GM23338 (cell line): ENCODE data around the gene PLCL1. TPM values are rescaled to one million over a fixed set of nuclear protein-coding genes. Genes with fewer than 3 reads are reported as not detected.

Experiments used
- ATAC-seq: fragments of 200-7000 bp; cut with Tn5 transposase; 3 replicates; pipeline ENCODE4 v1.9.1; 2020
- DNase-seq: peaks from one replicate; pipeline ENCODE4 v3.0.0-alpha.2; 2015; ENCODE audit warnings: low spot score
- H2AFZ ChIP-seq: fragments of 200-600 bp; sonication (generic); 2 replicates; pipeline ENCODE4 v1.8.0; 2016; ENCODE audit warnings: antibody characterized with exemption, mild to moderate bottlenecking, moderate library complexity
- H3F3A ChIP-seq: fragments of 200-600 bp; sonication (generic); replicated peaks from 2 replicates; pipeline ENCODE4 v1.8.0; 2017; ENCODE audit warnings: antibody characterized with exemption, mixed run types, low read depth
- H3K27ac ChIP-seq: fragments of 200-600 bp; sonication (generic); 2 replicates; pipeline ENCODE4 v1.6.1; 2016; ENCODE audit warnings: low read depth
- H3K27me3 ChIP-seq: fragments of 200-600 bp; sonication (generic); 2 replicates; pipeline ENCODE4 v1.8.0; 2016; ENCODE audit warnings: mild to moderate bottlenecking, mixed run types, moderate library complexity; ENCODE audit not compliant: insufficient read depth
- H3K36me3 ChIP-seq: fragments of 200-600 bp; sonication (generic); 2 replicates; pipeline ENCODE4 v1.8.0; 2016; ENCODE audit warnings: mild to moderate bottlenecking; ENCODE audit not compliant: insufficient read depth
- H3K4me1 ChIP-seq: fragments of 200-600 bp; sonication (generic); 2 replicates; pipeline ENCODE4 v1.8.0; 2016; ENCODE audit warnings: mild to moderate bottlenecking, moderate library complexity; ENCODE audit not compliant: insufficient read depth
- H3K4me2 ChIP-seq: fragments of 200-600 bp; sonication (generic); 2 replicates; pipeline ENCODE4 v1.7.1; 2017; ENCODE audit warnings: mixed run types
- H3K4me3 ChIP-seq: fragments of 200-600 bp; sonication (generic); 2 replicates; pipeline ENCODE4 v1.6.1; 2016; ENCODE audit warnings: mixed run types
- H3K79me2 ChIP-seq: fragments of 200-600 bp; sonication (generic); replicated peaks from 2 replicates; pipeline ENCODE4 v1.8.0; 2017; ENCODE audit warnings: mild to moderate bottlenecking; ENCODE audit not compliant: insufficient read depth
- H3K9me2 ChIP-seq: fragments of 200-600 bp; sonication (generic); 2 replicates; pipeline ENCODE4 v1.8.0; 2017; ENCODE audit not compliant: insufficient read depth
- H4K20me1 ChIP-seq: fragments of 200-600 bp; sonication (generic); replicated peaks from 2 replicates; pipeline ENCODE4 v1.8.0; 2017; ENCODE audit warnings: mild to moderate bottlenecking; ENCODE audit not compliant: insufficient read depth
- H3K27ac Mint-ChIP-seq: 2 replicates; pipeline ENCODE4 v1.8.0; 2020; ENCODE audit warnings: inconsistent platforms, mild to moderate bottlenecking, moderate library complexity, mixed read lengths
- H3K27me3 Mint-ChIP-seq: 3 replicates; pipeline ENCODE4 v1.8.0; 2022; ENCODE audit warnings: low read depth, mild to moderate bottlenecking, moderate library complexity, mixed read lengths, inconsistent platforms; ENCODE audit not compliant: insufficient read depth, poor library complexity
- H3K36me3 Mint-ChIP-seq: 3 replicates; pipeline ENCODE4 v1.8.0; 2021; ENCODE audit warnings: low read depth, mild to moderate bottlenecking, inconsistent platforms, moderate library complexity, mixed read lengths
- H3K4me1 Mint-ChIP-seq: 3 replicates; pipeline ENCODE4 v1.8.0; 2020; ENCODE audit warnings: mild to moderate bottlenecking, inconsistent platforms, mixed read lengths
- H3K4me3 Mint-ChIP-seq: 3 replicates; pipeline ENCODE4 v1.8.0; 2021; ENCODE audit warnings: moderate library complexity, mild to moderate bottlenecking, inconsistent platforms, mixed read lengths
- H3K9me3 Mint-ChIP-seq: 3 replicates; pipeline ENCODE4 v1.8.0; 2020; ENCODE audit warnings: moderate library complexity, mild to moderate bottlenecking, inconsistent platforms, mixed read lengths
- CREB1 ChIP-seq: fragments of 250-450 bp; sonication (Bioruptor Pico); IDR thresholded peaks from 2 replicates; pipeline ENCODE4 v1.5.0; 2020; ENCODE audit warnings: low read depth, mild to moderate bottlenecking, moderate library complexity
- EZH2 ChIP-seq: fragments of 200-600 bp; sonication (generic); IDR thresholded peaks from one replicate; pipeline ENCODE4 v1.8.0; 2017; ENCODE audit warnings: antibody characterized with exemption, mild to moderate bottlenecking, low read depth; ENCODE audit not compliant: unreplicated experiment
- EZH2phosphoT487 ChIP-seq: fragments of 200-600 bp; sonication (generic); IDR thresholded peaks from one replicate; pipeline ENCODE4 v1.8.1; 2018; ENCODE audit warnings: antibody characterized with exemption; ENCODE audit not compliant: unreplicated experiment
- JUNB ChIP-seq: IDR thresholded peaks from one replicate; pipeline ENCODE4 v1.6.1; 2016; ENCODE audit warnings: antibody characterized with exemption; ENCODE audit not compliant: unreplicated experiment
- POLR2AphosphoS5 ChIP-seq: IDR thresholded peaks from 2 replicates; pipeline ENCODE4 v1.6.1; 2016; ENCODE audit warnings: antibody characterized with exemption, low read depth
- STAT1 ChIP-seq: IDR thresholded peaks from one replicate; pipeline ENCODE4 v1.6.1; 2016; ENCODE audit warnings: antibody characterized with exemption; ENCODE audit not compliant: unreplicated experiment
- ZNF114 ChIP-seq: fragments of 250-450 bp; sonication (Bioruptor Pico); IDR thresholded peaks from 2 replicates; pipeline ENCODE4 v1.5.0; 2020; ENCODE audit warnings: mild to moderate bottlenecking, moderate library complexity
- ZNF331 ChIP-seq: fragments of 250-450 bp; sonication (Bioruptor Pico); IDR thresholded peaks from 2 replicates; pipeline ENCODE4 v1.5.0; 2020; ENCODE audit warnings: low read depth, mild to moderate bottlenecking, moderate library complexity
- polyA plus RNA-seq: library from polyadenylated mRNA; unstranded; fragments of >200 nt; fragmentation: Nextera tagmentation; extraction: Ambion mirVana; gene quantifications from 2 replicates; pipeline ENCODE4 v1.2.1, GENCODE V29; 2016
- total RNA-seq: library from RNA; depleted of rRNA; stranded (reverse); fragments of >200 nt; shearing (Covaris generic); gene quantifications from 2 replicates; pipeline ENCODE4 v1.2.3, GENCODE V29; 2014
- TF ChIP-seq, protein P1 (sequence below): fragments of 250-450 bp; sonication (Bioruptor Pico); IDR thresholded peaks from 2 replicates; pipeline ENCODE4 v1.5.0; 2020; ENCODE audit warnings: mild to moderate bottlenecking, moderate library complexity
- TF ChIP-seq, protein P2 (sequence below), 2 experiments: fragments of 200-600 bp in 1 of 2; sonication (generic) in 1 of 2; conservative IDR thresholded peaks; 2 replicates each; pipeline versions ENCODE4 v1.5.1 to v1.6.1; 2016 to 2017; ENCODE audit warnings: antibody characterized with exemption in 2 of 2, low read depth in 2 of 2, mild to moderate bottlenecking in 2 of 2, moderate library complexity in 1 of 2
- TF ChIP-seq, protein P3 (sequence below): IDR thresholded peaks from one replicate; pipeline ENCODE4 v1.6.1; 2018; ENCODE audit warnings: antibody characterized with exemption; ENCODE audit not compliant: unreplicated experiment

Gene PLCL1
- total and polyA plus RNA-seq, 2 experiments from 2014 or later, result not detected

GRCh38 chr2:197822333-197822732 lies 17.9 kb downstream of the PLCL1 start:
- Histone ChIP-seq H2AFZ (no peak overlapping the region; the same call in 1 of the 2 replicates), H3K4me2 (no peak overlapping the region), H3K27ac (no peak overlapping the region), H4K20me1 (no peaks in the 10 kb centered on the region), H3K4me1 (peaks cover 12% of the 10 kb centered on the region), H3K79me2 (no peaks in the 10 kb centered on the region), H3K9me2 (peaks cover 7% of the 10 kb centered on the region; the same call in 1 of the 2 replicates), H3K36me3 (no peaks in the 10 kb centered on the region; the same call in 1 of the 2 replicates), H3F3A (no peaks in the 10 kb centered on the region), H3K4me3 (no peak overlapping the region), H3K27me3 (no peaks in the 10 kb centered on the region)
- H3K4me3 Mint-ChIP-seq, result no peak overlapping the region
- TF ChIP-seq EZH2phosphoT487 (no peak), JUNB (no peak), ZNF114 (no peak)
- TF ChIP-seq, protein P1, sequence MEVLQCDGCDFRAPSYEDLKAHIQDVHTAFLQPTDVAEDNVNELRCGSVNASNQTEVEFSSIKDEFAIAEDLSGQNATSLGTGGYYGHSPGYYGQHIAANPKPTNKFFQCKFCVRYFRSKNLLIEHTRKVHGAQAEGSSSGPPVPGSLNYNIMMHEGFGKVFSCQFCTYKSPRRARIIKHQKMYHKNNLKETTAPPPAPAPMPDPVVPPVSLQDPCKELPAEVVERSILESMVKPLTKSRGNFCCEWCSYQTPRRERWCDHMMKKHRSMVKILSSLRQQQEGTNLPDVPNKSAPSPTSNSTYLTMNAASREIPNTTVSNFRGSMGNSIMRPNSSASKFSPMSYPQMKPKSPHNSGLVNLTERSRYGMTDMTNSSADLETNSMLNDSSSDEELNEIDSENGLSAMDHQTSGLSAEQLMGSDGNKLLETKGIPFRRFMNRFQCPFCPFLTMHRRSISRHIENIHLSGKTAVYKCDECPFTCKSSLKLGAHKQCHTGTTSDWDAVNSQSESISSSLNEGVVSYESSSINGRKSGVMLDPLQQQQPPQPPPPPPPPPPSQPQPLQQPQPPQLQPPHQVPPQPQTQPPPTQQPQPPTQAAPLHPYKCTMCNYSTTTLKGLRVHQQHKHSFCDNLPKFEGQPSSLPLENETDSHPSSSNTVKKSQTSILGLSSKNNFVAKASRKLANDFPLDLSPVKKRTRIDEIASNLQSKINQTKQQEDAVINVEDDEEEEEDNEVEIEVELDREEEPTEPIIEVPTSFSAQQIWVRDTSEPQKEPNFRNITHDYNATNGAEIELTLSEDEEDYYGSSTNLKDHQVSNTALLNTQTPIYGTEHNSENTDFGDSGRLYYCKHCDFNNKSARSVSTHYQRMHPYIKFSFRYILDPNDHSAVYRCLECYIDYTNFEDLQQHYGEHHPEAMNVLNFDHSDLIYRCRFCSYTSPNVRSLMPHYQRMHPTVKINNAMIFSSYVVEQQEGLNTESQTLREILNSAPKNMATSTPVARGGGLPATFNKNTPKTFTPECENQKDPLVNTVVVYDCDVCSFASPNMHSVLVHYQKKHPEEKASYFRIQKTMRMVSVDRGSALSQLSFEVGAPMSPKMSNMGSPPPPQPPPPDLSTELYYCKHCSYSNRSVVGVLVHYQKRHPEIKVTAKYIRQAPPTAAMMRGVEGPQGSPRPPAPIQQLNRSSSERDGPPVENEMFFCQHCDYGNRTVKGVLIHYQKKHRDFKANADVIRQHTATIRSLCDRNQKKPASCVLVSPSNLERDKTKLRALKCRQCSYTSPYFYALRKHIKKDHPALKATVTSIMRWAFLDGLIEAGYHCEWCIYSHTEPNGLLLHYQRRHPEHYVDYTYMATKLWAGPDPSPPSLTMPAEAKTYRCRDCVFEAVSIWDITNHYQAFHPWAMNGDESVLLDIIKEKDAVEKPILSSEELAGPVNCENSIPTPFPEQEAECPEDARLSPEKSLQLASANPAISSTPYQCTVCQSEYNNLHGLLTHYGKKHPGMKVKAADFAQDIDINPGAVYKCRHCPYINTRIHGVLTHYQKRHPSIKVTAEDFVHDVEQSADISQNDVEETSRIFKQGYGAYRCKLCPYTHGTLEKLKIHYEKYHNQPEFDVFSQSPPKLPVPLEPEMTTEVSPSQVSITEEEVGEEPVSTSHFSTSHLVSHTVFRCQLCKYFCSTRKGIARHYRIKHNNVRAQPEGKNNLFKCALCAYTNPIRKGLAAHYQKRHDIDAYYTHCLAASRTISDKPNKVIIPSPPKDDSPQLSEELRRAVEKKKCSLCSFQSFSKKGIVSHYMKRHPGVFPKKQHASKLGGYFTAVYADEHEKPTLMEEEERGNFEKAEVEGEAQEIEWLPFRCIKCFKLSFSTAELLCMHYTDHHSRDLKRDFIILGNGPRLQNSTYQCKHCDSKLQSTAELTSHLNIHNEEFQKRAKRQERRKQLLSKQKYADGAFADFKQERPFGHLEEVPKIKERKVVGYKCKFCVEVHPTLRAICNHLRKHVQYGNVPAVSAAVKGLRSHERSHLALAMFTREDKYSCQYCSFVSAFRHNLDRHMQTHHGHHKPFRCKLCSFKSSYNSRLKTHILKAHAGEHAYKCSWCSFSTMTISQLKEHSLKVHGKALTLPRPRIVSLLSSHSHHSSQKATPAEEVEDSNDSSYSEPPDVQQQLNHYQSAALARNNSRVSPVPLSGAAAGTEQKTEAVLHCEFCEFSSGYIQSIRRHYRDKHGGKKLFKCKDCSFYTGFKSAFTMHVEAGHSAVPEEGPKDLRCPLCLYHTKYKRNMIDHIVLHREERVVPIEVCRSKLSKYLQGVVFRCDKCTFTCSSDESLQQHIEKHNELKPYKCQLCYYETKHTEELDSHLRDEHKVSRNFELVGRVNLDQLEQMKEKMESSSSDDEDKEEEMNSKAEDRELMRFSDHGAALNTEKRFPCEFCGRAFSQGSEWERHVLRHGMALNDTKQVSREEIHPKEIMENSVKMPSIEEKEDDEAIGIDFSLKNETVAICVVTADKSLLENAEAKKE (CRISPR knock-in tag), result no peak
- H3K9me3 Mint-ChIP-seq, result no peaks in the 10 kb centered on the region
- no peak overlapping the region for H3K27ac Mint-ChIP-seq
- H3K4me1 Mint-ChIP-seq, result peaks cover 9% of the 10 kb centered on the region; the same call in 2 of the 3 replicates
- H3K36me3 Mint-ChIP-seq, result no peaks in the 10 kb centered on the region
- ATAC-seq (no peak), DNase-seq (no peak)
- peaks cover 2% of the 10 kb centered on the region for H3K27me3 Mint-ChIP-seq

GRCh38 chr2:197827618-197828017 lies 23.2 kb downstream of the PLCL1 start:
- Histone ChIP-seq H3K4me2 (no peak overlapping the region), H3K27ac (no peak overlapping the region), H2AFZ (no peak overlapping the region), H3F3A (no peaks in the 10 kb centered on the region), H3K9me2 (no peaks in the 10 kb centered on the region; the same call in 1 of the 2 replicates), H3K4me3 (no peak overlapping the region), H3K27me3 (no peaks in the 10 kb centered on the region), H3K36me3 (no peaks in the 10 kb centered on the region), H4K20me1 (no peaks in the 10 kb centered on the region), H3K4me1 (peaks cover 12% of the 10 kb centered on the region), H3K79me2 (no peaks in the 10 kb centered on the region)
- no peaks in the 10 kb centered on the region for H3K27me3 Mint-ChIP-seq
- H3K4me3 Mint-ChIP-seq, result no peak overlapping the region
- H3K27ac Mint-ChIP-seq, result no peak overlapping the region
- peaks cover 9% of the 10 kb centered on the region; the same call in 2 of the 3 replicates for H3K4me1 Mint-ChIP-seq
- H3K9me3 Mint-ChIP-seq, result no peaks in the 10 kb centered on the region
- no peaks in the 10 kb centered on the region for H3K36me3 Mint-ChIP-seq
- DNase-seq (no peak), ATAC-seq (no peak)
- TF ChIP-seq CREB1 (CRISPR knock-in tag) (no peak), ZNF114 (no peak), EZH2phosphoT487 (no peak), POLR2AphosphoS5 (no peak), ZNF331 (CRISPR knock-in tag) (no peak), EZH2 (no peak), STAT1 (no peak), JUNB (no peak)
- TF ChIP-seq, protein P2, sequence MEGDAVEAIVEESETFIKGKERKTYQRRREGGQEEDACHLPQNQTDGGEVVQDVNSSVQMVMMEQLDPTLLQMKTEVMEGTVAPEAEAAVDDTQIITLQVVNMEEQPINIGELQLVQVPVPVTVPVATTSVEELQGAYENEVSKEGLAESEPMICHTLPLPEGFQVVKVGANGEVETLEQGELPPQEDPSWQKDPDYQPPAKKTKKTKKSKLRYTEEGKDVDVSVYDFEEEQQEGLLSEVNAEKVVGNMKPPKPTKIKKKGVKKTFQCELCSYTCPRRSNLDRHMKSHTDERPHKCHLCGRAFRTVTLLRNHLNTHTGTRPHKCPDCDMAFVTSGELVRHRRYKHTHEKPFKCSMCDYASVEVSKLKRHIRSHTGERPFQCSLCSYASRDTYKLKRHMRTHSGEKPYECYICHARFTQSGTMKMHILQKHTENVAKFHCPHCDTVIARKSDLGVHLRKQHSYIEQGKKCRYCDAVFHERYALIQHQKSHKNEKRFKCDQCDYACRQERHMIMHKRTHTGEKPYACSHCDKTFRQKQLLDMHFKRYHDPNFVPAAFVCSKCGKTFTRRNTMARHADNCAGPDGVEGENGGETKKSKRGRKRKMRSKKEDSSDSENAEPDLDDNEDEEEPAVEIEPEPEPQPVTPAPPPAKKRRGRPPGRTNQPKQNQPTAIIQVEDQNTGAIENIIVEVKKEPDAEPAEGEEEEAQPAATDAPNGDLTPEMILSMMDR (conservative IDR thresholded peaks at IDR 0.05; ENCODE audit: low read depth in 2 of 2), result no peak
- TF ChIP-seq, protein P3, sequence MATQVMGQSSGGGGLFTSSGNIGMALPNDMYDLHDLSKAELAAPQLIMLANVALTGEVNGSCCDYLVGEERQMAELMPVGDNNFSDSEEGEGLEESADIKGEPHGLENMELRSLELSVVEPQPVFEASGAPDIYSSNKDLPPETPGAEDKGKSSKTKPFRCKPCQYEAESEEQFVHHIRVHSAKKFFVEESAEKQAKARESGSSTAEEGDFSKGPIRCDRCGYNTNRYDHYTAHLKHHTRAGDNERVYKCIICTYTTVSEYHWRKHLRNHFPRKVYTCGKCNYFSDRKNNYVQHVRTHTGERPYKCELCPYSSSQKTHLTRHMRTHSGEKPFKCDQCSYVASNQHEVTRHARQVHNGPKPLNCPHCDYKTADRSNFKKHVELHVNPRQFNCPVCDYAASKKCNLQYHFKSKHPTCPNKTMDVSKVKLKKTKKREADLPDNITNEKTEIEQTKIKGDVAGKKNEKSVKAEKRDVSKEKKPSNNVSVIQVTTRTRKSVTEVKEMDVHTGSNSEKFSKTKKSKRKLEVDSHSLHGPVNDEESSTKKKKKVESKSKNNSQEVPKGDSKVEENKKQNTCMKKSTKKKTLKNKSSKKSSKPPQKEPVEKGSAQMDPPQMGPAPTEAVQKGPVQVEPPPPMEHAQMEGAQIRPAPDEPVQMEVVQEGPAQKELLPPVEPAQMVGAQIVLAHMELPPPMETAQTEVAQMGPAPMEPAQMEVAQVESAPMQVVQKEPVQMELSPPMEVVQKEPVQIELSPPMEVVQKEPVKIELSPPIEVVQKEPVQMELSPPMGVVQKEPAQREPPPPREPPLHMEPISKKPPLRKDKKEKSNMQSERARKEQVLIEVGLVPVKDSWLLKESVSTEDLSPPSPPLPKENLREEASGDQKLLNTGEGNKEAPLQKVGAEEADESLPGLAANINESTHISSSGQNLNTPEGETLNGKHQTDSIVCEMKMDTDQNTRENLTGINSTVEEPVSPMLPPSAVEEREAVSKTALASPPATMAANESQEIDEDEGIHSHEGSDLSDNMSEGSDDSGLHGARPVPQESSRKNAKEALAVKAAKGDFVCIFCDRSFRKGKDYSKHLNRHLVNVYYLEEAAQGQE, result no peak
